ENCODE measurements around the gene PSMC5. TPM values are rescaled to one million over a fixed set of nuclear protein-coding genes. Genes with fewer than 3 reads are reported as not detected.

Gene PSMC5
- total RNA-seq, 1 donor from 2014 or later = 112 TPM

DNA sequence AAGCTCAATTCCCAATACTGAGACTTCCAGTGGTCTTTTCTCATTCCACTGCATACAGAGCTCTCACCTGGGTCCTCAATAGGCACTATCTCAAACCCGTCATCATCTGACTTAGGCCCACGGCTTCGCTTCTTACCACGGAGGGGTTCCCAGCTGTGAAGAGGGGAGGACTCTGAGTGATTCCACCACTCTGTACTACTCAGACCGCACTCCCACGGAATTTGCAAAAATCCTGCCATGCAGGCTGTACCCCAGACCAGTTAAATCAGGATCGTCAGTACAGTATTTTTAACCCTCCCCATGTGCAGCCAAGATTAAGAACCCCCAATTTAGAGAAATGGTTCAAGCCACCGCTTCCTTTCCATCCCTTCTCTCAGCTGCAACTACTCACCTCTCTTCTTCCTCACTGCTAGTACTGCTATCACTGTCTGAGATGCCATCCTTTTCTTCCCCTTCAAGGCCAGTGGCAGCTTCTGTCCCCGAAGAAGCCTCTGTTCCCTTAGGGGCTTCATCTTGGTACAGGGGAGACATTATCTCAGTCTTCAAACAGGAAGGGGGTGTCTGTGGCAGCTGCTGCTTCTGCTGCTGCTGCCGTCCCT lies 6.2 kb upstream of the PSMC5 start:
- no peak for DNase-seq (ENCODE audit: low spot score)

DNA sequence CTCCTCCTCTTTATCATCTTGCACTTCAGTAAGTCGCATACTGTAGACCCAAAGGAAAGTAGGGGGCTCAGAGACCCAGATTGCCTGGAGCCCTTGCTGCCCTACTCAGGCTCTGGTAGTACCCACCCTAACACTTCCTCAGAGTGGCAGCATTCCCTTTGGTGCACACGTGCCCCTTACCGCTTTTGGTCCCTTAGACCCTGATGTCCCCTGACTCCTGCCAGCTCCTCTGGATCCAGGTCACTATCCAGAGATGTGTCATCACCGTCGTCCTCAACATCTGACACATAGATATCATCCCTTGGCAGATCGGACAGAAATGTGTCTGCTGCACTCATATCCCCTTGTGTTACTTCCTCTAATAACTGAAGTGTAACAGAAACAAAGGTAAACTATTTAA lies 5.4 kb upstream of the PSMC5 start:
- no peak for DNase-seq (ENCODE audit: low spot score)

DNA sequence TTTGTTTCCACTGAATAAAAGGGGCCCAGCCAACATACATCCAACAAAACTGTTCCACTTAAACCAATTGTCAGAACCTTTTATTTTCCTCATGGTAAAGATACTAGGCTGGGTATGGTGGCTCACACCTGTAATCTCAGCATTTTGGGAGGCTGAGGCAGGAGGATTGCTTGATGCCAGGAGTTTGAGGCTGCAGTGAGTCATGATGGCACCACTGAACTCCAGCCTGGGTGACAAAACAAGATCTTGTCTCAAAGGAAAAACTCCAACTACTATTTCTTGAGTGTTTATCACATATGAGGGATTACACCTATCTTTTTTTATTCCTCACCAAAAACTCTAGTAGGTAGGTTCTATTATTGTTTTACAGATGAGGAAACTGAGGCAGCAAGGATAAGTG lies 4.7 kb upstream of the PSMC5 start:
- no peak for DNase-seq (ENCODE audit: low spot score)

DNA sequence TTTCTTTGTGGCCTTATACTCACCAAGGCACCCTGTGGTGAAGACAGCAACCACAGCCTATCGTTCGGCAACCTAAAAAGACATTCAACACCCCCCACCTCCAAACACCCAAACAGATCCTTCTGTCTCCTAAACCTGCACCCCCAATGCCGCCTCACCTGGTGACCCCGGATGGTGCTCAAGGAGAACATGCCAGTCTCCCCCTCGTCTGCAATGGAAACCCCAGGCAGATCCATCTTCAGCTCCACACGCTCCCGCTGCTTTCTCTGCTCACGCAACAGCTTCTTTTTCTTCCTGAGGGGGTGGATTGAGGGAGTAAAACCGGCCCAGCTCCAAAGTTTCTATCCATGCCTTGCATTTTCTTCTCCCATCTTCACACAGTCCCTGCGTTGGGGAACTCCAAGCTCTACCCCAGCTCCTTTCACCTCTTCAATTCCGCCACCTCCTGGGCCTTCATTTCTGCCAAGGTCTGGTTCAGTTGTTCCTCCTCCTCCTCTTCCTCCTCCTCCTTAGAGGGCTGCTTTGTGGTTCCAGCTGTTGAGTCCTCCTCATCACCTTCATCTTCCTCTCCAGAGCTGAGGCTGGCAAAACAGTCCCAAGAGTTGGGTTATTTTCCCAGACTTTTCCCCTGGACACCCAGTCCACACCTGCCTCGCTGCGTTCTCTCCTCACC lies 3.4 kb upstream of the PSMC5 start:
- DNase-seq (ENCODE audit: low spot score) = no peak

DNA sequence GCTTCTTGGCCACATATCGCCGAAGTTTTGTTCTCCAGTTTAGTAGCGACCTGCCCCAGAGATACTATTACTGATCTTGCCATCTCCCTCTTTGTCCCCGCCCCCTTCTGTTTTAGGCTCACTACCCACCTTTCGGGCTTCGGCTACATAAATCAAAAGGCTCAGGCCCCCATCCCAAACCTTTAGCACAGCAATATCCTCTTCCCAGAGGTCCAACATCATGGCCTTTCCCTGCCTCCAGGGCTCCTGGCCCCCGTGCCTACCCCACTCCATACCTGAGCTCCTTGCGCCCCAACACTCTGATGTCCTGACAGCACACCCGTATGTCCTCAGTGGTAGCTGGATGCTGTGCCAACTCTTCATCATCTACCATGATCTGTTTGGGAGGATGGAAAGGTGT lies 2.9 kb upstream of the PSMC5 start:
- no peak for DNase-seq (ENCODE audit: low spot score)

DNA sequence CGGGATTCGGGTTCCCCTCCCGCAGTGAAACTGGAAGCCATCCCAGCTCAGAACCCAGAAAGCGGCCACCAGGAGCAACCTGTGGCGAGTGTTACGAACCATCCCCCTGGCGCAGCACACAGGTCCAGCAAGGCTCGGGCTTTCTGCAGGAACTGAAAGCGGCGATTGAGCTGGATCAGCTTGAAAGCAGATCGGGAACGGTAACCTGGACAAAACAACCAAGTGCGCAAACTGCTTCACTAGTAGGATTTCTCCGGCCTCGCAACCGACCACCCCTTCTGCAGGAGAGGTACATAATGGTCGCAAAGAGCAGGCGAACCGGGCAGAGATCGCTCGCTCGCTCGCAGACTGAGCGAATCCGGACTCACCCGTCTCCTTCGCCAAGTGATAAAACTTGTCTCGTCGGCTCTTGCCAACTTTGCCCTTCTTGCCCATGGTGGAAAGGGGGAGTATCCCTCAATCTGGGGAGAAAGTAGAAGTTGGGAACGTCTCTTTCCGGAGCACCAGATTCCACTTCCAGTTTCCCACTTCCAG lies 696 bp upstream of the PSMC5 start:
- no peak for DNase-seq (ENCODE audit: low spot score)

DNA sequence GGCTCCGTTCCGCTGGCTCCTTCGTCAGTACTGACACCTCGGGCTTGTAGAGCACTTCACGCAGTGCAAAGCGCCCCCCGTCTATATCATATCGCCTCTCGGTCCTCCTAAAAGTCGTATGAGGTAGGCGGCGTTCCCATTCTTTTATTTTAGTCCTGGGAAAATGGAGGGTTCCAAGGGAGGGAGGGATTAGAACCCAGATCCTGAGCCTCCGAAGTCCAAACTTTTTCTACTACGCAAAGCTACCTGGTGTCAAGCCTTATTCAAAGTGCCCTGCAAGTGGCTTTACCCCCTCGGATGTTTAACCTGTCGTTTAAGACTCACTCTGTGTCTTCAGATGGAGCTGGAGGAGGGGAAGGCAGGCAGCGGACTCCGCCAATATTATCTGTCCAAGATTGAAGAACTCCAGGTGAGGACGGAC lies 580 bp downstream of the PSMC5 start:
- no peak for DNase-seq (ENCODE audit: low spot score)

DNA sequence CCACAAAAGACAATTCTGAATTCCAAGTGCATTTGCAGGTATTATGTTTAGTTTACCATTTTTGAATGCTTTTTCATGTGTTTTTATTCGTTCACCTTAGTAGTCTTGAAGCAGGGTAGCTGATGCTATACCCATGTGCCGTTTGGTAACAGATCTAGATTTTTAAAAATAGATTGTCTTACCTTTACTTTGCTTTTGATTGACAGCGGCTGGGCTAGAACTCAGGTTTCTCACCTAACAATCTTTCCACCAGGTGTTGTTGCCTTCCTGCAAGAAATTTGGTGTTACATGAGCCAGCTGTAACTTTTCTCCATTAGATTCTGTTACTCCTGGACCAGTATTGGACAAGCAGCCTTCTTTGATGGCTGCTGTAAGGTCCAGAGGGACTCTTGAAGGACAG lies 1.7 kb downstream of the PSMC5 start:
- DNase-seq (ENCODE audit: low spot score) = no peak

DNA sequence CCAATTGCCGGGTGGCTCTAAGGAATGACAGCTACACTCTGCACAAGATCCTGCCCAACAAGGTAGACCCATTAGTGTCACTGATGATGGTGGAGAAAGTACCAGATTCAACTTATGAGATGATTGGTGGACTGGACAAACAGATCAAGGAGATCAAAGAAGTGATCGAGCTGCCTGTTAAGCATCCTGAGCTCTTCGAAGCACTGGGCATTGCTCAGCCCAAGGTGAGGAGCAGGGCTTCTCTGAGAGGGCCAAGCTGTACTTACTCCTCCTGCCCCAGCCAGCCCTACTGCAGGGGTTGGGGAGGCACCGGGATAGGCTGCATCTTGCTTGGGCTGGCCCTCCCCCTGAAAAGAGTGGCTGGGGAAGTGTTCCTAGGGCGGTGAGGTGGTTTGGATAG lies 3.0 kb downstream of the PSMC5 start:
- DNase-seq (ENCODE audit: low spot score) = no peak

DNA sequence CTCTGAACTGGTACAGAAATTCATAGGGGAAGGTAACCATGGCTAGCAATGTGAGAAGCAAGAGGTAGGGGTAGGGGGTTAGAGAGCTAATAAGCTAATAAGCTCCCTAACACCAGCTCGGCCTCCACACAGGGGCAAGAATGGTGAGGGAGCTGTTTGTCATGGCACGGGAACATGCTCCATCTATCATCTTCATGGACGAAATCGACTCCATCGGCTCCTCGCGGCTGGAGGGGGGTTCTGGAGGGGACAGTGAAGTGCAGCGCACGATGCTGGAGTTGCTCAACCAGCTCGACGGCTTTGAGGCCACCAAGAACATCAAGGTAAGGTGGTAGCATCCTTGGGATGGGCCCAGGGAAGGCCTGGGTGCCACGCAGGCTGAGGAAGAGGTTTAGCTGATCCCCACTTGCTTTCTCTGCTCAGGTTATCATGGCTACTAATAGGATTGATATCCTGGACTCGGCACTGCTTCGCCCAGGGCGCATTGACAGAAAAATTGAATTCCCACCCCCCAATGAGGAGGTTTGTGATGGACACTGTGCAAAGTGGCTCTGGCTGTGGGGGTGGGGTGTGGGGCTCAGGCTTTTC lies 3.8 kb downstream of the PSMC5 start:
- DNase-seq (ENCODE audit: low spot score) = no peak

DNA sequence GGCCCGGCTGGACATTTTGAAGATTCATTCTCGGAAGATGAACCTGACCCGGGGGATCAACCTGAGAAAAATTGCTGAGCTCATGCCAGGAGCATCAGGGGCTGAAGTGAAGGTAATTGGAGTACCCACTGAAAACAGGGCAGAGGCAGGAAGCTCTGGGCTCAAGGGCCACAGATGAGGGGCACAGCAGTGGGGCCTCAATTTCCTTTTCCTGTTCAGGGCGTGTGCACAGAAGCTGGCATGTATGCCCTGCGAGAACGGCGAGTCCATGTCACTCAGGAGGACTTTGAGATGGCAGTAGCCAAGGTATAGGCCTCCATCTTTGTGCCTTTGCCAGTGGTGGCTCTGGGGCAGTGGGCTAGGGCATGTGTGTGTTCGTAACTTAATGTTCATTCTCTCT lies 4.3 kb downstream of the PSMC5 start:
- no peak for DNase-seq (ENCODE audit: low spot score)

DNA sequence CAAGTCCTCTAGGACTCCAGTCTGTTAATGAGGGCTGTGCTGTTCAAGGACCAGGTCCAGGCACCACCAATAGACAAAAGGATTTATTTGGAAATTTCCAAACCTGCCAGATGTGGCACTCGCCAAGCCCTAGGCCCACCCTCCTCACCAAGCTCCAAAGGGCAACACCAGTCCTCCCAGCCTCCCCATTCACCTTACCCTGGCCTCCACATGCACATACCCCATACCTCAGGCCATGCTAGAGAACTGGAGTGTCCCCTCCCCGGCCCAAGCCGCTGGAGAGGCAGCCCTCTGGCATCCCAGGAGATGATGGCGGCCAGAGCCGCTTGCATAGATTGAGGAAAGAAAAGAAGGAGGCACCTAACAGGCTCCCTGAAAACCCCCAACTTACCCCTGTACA lies 4.8 kb downstream of the PSMC5 start:
- no peak for DNase-seq (ENCODE audit: low spot score)

DNA sequence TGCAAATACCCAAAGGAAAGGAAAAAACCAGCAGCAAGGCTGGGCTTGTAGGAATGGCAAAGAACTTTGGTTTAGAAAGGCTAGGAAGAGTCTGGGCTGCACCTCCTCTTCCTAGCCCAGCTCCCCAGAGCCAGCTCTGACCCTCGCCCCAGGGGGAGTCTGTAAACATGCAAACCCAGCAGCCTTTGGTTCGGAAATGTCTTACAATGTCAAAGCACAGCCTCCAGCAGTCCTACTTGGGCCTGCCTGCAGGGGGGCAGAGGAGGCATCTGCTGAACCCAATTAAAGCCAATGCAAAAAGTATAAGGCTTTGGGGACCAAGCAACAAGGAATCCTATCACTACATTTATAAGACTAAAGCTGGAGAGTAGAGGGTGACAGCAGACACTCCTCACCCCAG lies 5.2 kb downstream of the PSMC5 start:
- DNase-seq (ENCODE audit: low spot score) = no peak

DNA sequence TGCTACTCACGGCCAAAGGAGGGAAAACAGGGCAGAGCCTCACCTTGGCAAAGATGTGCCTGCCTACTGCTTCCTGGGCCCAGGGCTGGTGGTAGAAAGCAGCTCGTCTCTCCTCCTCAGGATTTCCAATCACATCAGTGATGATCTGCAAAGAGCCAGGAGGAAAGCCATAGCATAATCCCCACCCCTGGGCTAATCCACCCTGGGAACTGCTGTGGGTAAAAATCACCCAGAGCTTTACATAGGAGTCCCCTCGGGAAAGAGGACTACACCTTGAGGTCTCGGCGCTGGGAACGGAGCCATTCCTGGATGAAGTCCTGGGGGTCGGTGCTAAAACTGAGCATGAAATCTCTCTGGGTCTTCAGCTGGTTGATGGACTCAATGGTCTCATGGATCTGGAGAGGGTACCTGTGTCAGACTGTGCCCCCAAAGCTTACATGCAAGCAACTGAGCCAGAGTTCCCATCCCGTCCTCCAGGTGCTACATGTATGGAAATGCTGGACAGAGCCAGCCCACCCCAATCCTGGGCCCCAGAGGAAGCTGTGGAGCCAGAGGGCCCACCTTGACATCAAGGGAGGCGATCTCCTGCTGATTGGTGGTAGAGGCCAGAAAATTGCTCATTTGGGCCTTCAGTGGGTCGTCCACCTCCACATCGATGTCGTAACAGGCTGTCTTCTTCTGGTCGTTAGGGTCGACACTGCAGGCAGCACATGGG lies 6.0 kb downstream of the PSMC5 start:
- no peak for DNase-seq (ENCODE audit: low spot score)

DNA sequence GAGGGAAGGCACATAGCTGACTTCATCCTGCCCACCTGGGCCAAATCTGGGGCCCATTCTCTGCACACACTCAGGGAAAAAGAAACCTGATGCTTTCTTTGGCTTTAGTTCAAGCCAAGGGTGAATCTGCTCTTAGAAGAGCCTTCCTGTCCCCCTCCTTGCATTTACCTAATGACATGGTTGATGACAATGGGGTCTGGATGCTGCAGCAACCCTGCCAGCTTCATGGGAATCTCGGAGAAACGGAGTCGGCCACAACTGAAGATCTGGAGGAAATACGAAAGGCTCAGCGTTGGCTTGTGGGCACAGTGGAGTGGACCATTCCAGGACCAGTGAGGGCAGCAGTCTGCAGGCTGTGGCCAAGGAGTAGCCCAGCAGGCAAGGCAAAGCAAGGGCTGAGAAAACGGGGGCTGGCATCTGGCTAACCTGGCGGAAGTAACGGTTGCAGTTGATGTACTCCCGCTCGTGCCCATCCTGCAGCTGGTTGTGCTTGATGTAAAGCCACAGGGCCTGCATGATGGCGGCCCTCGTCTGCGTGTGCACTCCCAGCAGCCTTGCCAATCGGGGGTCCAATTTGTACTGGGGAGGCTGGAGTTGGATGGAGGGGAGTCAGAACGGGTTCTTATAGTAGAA lies 6.6 kb downstream of the PSMC5 start:
- DNase-seq (ENCODE audit: low spot score) = no peak

DNA sequence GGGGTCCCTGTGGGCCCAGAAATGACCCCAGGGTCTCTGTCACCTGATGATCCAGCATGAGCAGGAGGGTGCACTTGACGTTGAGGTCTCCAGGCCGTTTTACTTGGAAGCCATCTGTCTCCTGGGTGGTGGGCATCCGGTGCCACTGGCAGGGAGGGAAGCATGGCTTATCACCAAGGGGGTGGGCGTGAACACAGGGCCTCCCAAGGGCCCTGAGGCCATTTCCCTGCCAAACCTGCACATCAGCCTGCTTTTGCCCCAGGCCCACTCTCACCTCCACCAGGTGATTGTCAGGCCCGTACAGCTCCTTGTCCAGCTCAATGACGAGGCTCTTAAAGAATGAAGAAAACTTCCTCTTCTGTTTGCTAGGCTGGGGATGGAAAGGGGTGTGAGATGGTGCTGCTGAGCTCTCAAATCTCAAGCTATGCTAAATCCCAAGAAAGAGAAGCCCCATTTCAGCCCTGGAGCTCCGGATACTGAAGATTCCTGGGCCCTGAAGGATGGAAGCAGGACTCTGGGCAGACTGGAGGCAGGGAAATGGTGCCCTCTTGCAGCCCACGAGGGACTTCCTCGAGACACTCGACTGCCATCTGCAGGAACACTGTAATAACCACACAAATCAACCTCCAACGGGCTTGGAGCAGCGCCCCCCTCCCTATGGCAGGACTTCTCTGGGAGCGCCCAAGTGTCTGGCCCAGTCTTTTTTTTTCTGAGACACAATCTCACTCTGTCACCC lies 7.4 kb downstream of the PSMC5 start:
- peak; percentile 58 for DNase-seq (ENCODE audit: low spot score)

DNA sequence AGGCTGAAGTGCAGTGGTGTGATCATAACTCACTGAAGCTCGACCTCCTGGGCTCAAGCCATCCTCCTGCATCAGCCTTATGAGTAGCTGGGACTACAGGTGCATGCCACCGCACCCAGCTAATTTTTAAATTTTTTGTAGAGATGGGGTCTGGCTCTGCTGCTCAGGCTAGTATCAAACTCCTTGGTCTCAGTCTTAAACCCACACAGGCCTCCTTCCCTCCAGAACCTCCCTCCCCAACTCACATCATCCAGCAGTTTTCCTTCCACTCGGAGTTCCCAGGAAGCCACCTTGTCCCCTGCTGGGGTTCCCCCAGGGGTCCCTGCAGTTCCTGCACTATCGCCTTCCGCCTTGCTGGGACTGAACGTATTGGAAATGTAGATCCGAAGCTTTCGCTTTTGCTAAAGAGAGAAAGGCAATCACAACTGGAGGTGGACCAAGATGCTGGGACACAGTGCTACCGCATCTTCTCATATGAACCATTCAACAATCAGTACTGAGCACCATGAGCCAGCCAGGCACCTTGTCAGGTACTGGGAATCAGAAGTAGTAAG lies 8.0 kb downstream of the PSMC5 start:
- DNase-seq (ENCODE audit: low spot score) = no peak

DNA sequence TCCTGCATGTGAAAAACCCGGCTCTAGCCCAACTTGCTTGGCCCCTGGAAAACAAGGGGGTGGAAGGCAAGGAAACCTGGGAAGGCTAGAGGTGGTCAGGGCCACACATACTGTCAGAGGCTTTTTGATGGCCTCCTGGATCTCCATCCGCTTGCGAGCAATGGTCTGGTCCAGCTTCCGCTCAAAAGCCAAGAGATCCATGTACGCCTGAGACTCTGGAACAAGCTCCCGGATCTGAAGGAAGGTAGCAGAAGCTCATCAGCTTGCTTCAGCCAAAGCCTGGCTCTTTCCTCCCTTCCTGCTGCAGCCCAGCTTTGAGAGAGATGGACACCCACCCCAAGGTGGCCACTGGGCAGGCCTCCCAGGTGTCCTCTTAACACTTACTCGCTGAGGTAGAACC lies 9.6 kb downstream of the PSMC5 start:
- no peak for DNase-seq (ENCODE audit: low spot score)

DNA sequence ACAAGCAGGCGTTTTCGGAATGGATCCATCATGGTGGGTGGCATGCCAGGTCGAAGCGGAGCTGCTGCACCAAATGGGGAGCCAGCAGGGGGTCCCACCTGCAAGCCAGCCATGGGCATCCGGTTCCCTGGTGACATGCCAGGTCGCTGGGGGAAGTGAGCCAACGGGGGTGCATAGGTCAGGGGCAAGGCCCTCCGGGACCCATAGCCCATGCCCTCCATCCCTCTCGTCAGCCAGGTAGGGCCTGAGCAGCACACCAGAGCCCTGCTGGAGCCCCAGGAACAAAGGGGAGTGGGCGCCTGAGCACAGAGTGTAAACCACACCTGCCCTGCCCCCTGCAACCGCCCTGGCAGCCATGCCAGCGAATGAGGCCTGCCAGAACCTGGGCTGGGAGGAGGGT lies 10.2 kb downstream of the PSMC5 start:
- DNase-seq (ENCODE audit: low spot score) = no peak

DNA sequence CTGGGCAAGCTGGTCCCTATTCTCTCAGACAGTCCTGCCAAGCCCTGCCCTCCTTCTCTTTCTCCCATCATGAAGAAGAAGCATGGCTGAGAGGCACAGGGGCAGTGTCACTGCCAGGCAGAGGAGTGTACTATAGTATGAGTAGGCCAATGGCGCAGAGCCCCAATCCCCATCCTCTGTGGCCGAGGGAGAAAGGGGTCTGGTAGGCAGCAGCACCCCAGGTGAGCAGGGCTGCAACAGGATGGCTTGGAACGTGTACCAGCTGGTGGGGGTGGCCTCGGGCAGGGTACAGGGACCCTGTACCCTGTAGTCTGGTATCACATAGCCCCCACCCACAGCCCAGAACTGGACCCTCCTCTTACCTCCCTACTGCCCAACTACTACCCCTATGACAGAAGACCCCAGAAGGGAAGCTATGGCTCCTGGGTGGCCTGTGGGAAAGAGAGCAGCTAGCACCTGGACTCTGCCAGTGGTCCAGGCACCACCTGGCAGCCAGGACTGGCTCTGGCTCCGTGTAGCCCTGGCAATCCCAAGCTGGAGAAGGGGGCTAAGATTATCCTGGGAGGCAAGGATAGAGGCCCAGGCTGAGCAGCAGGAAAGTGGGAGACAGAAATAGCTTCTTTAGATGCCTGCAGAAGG lies 10.8 kb downstream of the PSMC5 start:
- DNase-seq (ENCODE audit: low spot score) = no peak
